NT2/D1 (cell line): ENCODE data around the gene POLR3K.

Experiments
- SUZ12 ChIP-seq: IDR thresholded peaks from 2 replicates; pipeline ENCODE4 v1.6.1; 2011; ENCODE audit not compliant: insufficient read length, insufficient read depth; ENCODE audit errors: extremely low read depth
- YY1 ChIP-seq: IDR thresholded peaks from 2 replicates; pipeline ENCODE4 v1.6.1; 2011; ENCODE audit not compliant: insufficient read length, insufficient read depth
- ZNF274 ChIP-seq: IDR thresholded peaks from 2 replicates; pipeline ENCODE4 v1.6.1; 2011; ENCODE audit warnings: mild to moderate bottlenecking, low read depth, low read length

GRCh38 chr16:50769-51591 lies 2.4 kb downstream of the POLR3K start:
- TF ChIP-seq YY1 (no peak), SUZ12 (no peak), ZNF274 (no peak)
